SK-N-DZ (cell line): ENCODE measurements around the gene OR2V2.
"Not testable (repeated sequence)": the region's sequence is repeated elsewhere in the genome, so short reads cannot be mapped to it uniquely, and the experiment has no call there.

Source experiments
- DNase-seq: peaks from one replicate; pipeline ENCODE4 v3.0.0-alpha.2; 2015; ENCODE audit warnings: low spot score

OR2V2 gene

DNA sequence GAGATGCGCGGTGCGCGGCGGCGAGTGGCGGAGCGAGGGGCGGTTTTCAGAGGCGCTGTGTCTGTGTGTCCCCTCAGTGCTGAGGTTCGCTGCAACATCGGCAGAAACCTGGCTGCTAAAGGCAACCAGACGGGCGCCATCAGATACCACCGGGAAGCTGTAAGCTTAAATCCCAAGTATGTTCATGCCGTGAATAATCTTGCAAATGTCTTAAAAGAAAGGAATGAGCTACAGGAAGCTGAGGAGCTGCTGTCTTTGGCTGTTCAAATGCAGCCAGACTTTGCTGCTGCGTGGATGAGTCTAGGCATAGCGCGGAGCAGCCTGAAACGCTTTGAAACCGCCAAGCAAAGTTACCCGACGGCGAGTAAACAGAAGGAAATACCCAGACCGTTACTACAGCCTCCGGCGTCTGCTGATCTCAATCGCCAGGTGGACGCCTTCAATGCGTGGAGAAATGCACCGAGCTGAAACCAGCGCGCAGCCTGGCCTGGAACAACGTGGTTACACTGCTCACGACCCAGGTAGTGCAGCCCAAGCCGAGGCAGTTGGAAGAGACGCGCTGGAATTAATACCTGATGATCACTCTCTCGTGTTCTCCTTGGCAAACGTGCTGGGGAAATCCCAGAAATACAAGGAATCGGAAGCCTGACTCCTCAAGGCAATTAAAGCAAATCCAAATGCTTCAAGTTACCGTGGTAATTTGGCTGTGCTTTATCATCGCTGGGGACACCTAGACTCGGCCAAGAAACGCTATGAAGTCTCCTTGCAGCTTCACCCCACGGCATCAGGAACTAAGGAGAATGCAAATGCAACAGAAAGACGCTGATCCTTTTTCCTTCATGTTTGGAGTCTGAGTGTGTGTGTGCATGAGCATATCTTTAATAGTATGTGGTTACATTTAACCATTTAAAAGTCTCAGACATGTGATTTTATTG lies 32.3 kb upstream of the OR2V2 start:
- DNase-seq, result no peak

DNA sequence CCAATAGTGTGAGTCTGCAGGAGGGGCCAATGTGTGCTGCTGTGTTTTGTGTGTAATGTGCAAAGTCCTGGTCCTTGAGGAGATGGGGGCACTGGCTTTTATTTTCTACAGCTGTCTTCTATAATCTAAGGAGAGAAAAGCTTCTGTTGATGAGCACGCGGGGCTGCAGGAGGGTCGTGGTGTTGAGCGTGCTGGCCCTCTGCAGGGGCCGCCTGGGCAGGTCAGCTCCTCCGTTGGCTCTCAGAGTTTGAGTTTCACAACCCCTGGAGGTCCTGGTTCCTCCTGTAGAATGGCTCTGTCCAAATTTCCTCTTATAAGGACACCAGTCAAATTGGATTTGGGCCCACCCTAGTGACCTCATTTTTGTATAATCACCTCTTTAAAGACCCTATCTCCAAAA lies 29.0 kb upstream of the OR2V2 start:
- DNase-seq, result no peak

DNA sequence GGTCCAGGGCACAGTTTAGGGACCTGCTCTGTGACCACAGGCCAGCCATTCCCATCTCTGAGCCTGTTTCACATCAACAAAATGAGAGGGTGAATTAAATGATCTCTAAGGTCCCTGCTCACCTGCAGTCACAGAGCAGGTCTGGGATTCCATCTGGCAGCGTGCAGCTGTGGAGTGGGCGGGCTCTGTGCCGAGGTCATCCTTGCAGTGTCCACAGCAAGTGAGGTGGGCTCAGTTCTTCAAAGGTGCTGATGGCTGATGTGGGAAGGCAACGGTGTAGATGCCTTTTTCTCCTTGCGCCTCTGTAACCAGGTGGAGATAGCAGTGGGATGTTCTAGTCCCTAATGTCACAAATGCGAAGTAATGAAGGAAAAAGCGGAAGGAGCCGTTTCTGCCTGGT lies 28.3 kb upstream of the OR2V2 start:
- DNase-seq, result no peak

DNA sequence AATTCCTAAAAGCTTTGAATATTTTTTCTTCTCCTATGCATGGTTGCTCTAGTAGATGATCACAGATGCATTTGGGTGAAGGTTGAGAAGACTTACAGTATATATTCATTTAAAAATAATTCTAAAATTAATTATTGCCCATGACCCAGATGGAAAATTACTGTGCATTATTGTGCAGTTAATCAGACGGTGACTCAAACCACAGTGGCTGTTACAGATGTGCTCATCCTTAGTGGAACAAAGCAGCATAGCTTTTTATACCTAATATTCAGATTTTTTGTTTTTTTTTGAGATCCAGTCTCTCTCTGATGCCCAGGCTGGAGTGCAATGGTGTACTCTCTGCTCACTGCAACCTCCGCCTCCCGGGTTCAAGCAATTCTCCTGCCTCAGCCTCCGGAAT lies 27.1 kb upstream of the OR2V2 start:
- no peak for DNase-seq

GRCh38 chr5:181120761-181121160 lies 26.6 kb upstream of the OR2V2 start:
- no peak for DNase-seq

- no peak for DNase-seq
These were observed 25.5 kb upstream of the OR2V2 start for GRCh38 chr5:181121675-181122561.

- no peak for DNase-seq
These were observed 22.9 kb upstream of the OR2V2 start for GRCh38 chr5:181124526-181124925.

DNA sequence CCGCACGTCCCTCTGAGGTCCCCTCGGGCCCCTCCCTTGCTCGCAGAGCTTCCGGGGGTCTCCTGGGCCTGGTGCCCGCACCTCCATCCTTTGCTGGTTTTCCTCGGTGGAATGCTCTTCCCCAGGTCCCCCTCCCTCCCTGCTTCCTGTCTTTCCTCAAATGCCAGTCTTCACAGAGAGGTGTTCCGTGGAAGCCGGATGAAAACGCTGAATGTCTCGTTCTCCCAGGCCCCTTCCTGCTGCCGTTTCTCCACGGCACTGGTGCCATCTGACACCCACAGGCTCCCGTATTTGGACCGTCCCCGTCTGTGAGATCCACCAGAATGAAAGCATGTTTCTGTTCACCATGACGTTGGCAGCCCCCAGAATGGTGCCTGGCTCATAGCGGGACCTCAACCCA lies 20.5 kb upstream of the OR2V2 start:
- no peak for DNase-seq

DNA sequence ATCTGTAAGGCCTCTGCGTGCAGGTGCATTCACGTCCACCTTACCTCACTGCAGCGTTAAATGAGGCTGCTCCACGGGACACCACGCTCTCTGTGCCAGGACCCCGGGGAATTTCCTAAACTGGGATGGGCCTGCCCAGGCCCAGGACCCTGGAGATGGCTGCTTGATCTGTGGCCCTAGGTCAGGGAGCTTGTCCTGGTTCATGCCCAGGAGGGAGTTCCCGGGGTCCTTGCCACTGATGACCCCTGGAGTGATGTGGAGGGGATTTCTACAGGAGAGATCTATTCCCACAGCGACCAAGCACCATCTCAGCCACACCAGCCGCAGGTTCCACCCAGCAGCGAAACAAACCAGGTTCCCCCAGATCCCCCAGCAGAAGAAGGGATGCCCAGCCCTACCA lies 19.9 kb upstream of the OR2V2 start:
- no peak for DNase-seq

DNA sequence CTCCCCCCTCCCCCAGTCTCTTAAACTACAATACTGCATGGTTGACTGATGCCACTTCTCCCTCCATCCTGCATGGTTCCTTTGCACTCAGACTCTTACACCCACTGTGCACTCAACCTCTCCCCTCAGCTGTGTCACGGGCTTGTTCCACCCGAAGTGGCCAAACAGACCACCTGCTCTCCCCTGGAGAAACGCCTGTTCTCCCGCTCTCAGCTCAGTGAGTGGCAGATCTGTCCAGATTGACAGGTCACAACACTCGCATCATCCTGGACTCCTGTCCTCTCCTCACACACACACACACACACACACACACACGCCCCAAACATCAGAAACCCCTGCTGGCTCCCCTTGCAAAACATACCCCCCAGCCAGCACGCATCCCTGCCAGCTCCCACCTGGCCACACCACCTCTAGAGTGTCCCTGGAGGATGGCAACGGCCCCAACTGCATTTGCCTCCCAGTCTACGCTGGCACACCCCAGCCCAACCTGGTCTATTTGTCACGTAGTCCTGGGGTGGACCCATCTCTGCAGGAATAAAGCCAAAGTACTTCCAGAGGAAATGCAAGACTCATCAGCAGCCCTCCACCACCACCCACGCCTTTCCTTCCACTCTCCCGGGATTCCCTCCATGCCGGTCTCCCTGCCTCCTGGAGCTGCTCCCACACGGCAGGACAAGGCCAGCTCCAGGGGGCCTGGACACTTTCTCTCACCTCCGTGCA lies 19.3 kb upstream of the OR2V2 start:
- DNase-seq, result no peak

GRCh38 chr5:181129601-181130000 lies 17.8 kb upstream of the OR2V2 start:
- no peak for DNase-seq

DNA sequence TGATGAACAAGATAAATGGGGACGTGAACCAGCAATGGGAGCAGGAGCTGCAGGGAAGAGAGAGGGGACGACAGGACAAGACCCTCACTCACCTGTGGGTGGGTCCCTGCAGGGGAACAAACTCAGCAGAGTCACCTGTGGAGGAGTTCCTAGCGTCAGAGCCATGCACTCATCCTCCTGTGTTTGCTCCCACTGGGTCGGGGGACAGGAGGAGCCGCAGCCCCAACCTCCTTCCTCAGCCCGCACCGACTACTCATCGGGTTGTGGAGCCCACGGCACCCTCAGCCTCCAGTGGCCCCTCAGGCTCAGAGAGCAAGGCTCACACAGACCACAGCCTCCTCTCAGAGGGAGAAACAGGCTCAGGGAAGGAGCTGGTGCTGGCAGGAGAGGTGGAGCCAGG lies 17.3 kb upstream of the OR2V2 start:
- not testable (repeated sequence) for DNase-seq

DNA sequence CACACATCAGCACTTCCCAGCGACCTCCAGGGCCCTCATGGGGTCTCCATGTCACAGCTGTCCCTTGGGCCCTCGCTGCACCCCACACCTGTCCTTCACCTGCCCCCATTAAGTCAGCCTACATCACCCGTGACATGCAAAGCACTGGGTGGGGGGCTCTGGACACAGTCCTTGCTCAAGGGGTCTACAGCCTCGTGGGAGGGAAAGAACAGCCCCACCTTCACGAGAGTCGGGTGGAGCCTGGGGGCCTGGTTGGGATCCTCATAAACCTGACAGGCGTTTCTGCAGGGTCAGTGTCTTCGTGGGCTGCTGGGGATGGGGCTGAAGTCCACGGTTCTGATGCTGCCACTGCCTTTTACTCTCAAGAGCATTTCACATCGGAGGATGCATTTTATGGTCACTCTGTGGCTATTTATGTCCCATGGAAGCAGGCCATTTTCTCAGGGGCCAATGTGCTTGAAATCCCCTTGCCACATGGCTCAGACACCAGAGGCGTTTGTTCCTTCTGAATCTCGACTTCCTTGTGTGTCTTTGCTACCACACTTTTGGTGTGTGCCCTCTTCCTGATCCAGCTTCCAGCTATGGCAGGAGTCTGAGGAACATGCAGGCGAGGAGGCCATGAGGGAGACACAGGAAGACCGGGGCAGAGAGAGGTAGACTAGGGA lies 16.4 kb upstream of the OR2V2 start, which contains the start of gene OR2V1:
Gene OR2V1 (minus strand): TSS at position 338 of the 665 bp plus-strand sequence. CDS start 5,865 bp downstream, outside the sequence.
- DNase-seq, result no peak

DNA sequence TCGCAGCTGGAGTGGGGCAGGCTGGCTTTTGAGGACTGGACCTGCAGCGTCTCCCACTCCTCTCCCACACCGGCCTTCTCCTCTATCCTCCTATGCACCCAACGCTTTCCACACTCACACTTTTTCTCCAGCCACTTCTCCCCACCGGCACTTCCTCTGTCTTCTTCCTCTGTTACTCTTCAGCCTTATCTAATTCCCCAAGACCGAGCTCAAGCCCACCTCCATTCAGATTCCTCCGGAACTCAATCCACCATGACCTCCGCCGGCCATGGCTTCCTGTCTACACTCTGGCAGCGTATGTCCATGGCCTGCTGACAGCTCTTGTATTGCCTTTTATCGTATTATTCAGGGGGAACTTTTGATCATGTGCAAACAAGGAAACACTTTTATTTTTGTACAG lies 15.9 kb upstream of the OR2V2 start:
- DNase-seq, result no peak

GRCh38 chr5:181133083-181133482 lies 14.3 kb upstream of the OR2V2 start:
- no peak for DNase-seq

- DNase-seq, result no peak
These were observed 13.7 kb upstream of the OR2V2 start for GRCh38 chr5:181133610-181134231.

DNA sequence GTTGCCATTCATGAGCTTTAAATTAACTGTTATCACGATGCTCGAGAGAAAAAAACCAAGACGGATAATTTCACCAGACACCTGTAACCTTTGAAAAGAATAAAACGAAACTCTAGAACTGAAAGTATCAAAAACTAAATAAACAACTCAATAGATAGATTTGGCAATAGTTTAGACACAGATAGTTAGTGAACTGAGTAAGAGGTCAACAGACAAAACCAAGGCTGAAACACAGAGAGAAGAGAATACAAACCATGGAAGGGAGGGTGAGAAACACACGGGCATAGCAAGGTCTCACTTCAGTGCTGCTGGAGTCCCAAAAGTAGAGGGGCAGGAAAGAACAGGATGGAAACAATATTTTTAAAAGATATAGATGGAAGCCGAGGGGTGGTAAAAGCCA lies 13.1 kb upstream of the OR2V2 start:
- DNase-seq, result no peak

DNA sequence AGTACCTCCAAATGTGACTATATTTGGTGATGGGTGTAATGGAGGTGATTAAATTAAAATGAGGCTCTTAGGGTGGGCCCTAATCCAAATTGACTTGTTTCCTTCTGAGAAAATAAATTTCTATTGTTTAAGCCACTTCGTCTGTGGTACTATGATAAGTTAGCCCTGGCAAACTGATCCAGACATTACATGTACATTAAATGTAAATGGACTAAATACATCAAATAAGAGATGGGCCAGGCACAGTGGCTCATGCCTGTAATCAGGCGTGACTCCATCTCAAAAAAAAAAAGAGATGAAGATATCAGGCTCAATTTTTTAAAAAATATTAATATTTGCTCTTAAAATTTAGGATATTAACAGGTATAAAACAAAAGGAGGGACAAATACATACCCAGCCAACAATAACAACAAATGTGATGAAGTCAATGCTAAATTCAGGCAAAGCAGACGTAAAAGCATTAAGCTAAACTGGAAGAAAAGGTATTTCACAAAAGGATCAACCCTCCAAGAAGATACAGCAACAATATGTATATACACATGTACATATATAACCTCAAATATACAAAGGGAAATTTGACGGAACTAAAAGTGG lies 10.9 kb upstream of the OR2V2 start:
- DNase-seq, result no peak

DNA sequence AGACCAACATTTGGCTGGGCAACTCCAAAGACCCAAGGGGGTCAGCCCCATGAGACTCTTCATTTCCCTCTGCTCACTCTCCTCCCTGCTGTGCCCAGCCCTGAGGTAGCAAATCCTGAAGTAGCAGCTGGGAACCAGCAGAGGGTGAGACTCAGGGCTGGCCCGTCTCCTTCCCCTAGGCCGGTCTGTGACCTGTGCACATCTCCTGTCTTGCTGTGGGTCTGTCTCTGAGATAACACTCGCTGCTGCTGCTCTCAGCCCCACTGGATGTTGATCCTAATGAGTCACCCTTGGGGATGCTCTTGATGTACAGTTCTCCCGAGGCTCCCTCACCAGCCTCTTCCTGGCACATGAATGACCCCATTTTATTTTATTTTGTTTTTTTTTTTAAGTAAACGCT lies 9.1 kb upstream of the OR2V2 start:
- no peak for DNase-seq

- DNase-seq, result no peak
These were observed 6.6 kb upstream of the OR2V2 start for GRCh38 chr5:181140766-181141165.
